Measurements from ENCODE around the gene NISCH.

NISCH gene

DNA sequence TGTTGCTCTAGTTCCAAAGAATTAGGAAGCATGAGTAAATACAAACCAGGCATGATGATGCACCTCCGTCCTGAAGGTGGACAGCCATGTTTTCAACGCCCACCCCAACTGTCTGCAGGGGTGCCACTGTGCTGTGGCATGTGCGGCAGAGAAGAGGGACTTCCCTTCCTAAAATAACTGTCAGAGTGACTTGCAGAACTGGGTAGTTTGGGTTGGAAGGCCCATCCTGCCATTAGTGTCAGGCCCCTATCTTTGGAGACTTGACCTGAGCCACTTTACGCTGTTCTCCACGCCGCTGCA is 22.3 kb downstream of the NISCH start:
- Histone ChIP-seq H3K27ac (ENCODE audit: low read depth, low read length) (no peak overlapping the region), H3K27me3 (ENCODE audit: control insufficient read depth, insufficient read depth, low read length) (no peaks in the 10 kb centered on the region), H3K4me1 (ENCODE audit: control insufficient read depth, insufficient read depth, low read length) (no peaks in the 10 kb centered on the region), H3K9ac (ENCODE audit: low read depth, low read length) (no peak overlapping the region), H3K36me3 (ENCODE audit: control insufficient read depth, insufficient read depth, low read length) (peaks cover 94% of the 10 kb centered on the region), H3K4me3 (ENCODE audit: low read depth, low read length) (no peak overlapping the region), H3K9me3 (ENCODE audit: control insufficient read depth, insufficient read depth, low read length) (no peaks in the 10 kb centered on the region)

- Histone ChIP-seq H3K27me3 (ENCODE audit: control insufficient read depth, insufficient read depth, low read length) (no peaks in the 10 kb centered on the region), H3K4me3 (ENCODE audit: low read depth, low read length) (no peak overlapping the region), H3K9ac (ENCODE audit: low read depth, low read length) (no peak overlapping the region), H3K27ac (ENCODE audit: low read depth, low read length) (no peak overlapping the region), H3K9me3 (ENCODE audit: control insufficient read depth, insufficient read depth, low read length) (no peaks in the 10 kb centered on the region), H3K36me3 (ENCODE audit: control insufficient read depth, insufficient read depth, low read length) (peaks cover 92% of the 10 kb centered on the region), H3K4me1 (ENCODE audit: control insufficient read depth, insufficient read depth, low read length) (no peaks in the 10 kb centered on the region)
Measured at GRCh38 chr3:52479037-52479876, 23.9 kb downstream of the NISCH start.

GRCh38 chr3:52479877-52480575 is 24.6 kb downstream of the NISCH start:
- no peak overlapping the region for H3K27ac ChIP-seq (ENCODE audit: low read depth, low read length)
- no peak overlapping the region for H3K9ac ChIP-seq (ENCODE audit: low read depth, low read length)
- peaks cover 91% of the 10 kb centered on the region for H3K36me3 ChIP-seq (ENCODE audit: control insufficient read depth, insufficient read depth, low read length)

DNA sequence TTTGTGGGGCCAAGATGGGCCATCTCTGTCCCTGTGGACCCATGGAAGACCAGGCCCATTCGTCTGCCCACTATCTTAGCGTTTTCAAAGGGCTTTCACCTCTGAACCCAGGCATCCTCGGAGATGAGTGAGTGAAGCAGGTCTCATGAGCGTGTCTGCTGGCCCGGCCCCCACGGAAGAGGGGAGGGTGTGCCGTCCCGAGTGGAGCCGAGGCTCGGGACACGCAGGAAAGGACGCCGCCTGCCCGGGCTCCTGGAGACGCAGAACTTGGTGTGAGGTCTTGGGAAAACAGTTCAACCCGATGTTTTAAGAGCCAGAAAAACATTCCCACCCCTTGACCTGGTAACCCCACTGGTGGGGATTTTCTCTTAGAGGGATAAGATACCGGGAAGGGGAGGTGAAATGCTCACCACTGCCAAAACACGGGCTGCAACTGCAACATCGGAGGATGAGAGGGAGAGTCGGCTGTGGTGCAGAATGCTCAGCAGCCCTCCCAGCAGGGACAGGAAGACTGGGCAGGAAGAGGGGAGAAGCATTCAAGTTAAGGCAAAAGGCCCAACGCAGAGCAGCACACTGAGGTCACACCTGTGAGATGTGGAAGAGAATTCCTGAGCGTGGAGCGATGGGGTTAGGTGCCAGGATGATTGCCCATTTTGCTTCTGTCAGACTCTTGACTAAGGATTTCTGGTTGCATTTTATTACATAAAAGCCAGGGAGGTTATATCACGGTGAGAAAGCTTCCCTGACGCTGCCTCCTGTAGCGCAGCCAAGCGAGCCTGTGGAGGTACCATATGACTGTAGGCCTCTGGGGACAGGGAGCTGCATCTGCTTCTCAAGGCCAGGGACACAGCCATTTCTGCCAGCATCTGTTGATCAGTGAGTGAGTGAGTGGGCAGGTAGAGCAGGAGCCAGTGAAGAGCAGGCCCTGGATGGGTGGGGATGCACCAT is 25.6 kb downstream of the NISCH start:
- Histone ChIP-seq H3K9ac (ENCODE audit: low read depth, low read length) (no peak overlapping the region), H3K27me3 (ENCODE audit: control insufficient read depth, insufficient read depth, low read length) (no peaks in the 10 kb centered on the region), H3K4me1 (ENCODE audit: control insufficient read depth, insufficient read depth, low read length) (no peaks in the 10 kb centered on the region), H3K9me3 (ENCODE audit: control insufficient read depth, insufficient read depth, low read length) (no peaks in the 10 kb centered on the region), H3K4me3 (ENCODE audit: low read depth, low read length) (no peak overlapping the region), H3K36me3 (ENCODE audit: control insufficient read depth, insufficient read depth, low read length) (peaks cover 91% of the 10 kb centered on the region), H3K27ac (ENCODE audit: low read depth, low read length) (no peak overlapping the region)

More at GRCh38 chr3:52479877-52480575, 24.6 kb downstream of the NISCH start:
- Histone ChIP-seq H3K4me1 (ENCODE audit: control insufficient read depth, insufficient read depth, low read length) (no peaks in the 10 kb centered on the region), H3K27me3 (ENCODE audit: control insufficient read depth, insufficient read depth, low read length) (no peaks in the 10 kb centered on the region), H3K4me3 (ENCODE audit: low read depth, low read length) (no peak overlapping the region), H3K9me3 (ENCODE audit: control insufficient read depth, insufficient read depth, low read length) (no peaks in the 10 kb centered on the region)

DNA sequence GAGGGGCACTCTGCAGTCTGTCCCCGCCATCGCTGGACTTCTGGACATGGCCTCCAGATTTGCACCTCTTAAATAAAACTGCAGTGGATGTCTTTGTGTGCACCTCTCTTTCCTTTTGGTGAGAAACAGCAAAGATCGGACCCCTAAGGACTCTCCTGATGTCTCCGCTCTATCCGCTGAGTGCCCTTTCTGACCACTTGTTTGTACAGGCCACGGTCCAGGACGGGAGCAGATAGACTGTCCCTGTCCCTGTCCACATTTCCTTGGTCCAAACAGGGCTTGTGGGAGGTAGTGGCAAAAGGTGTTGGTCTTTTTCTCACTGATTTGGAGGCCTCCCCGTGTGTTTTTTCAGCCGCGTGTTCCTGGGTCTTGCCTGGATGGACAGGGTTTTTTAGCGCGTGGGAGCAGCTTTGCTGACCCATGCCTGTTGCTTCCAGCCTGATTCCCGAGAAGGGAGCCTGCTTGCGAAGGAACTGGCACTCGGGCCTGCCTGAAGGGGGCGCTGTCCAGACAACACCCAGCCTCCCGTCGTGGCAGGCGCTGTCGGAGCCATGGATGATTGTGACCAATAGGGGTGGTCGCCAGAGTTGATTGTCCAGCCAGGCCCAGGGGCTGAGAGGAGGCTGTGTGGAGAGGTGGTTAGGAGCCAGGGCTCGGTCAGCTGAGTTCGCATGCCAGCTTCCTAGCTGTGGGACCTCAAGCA is 26.6 kb downstream of the NISCH start:
- H3K36me3 ChIP-seq (ENCODE audit: control insufficient read depth, insufficient read depth, low read length): peaks cover 91% of the 10 kb centered on the region

GRCh38 chr3:52483081-52483480 is 27.7 kb downstream of the NISCH start:
- H3K9ac ChIP-seq (ENCODE audit: low read depth, low read length): no peak overlapping the region
- peaks cover 91% of the 10 kb centered on the region for H3K36me3 ChIP-seq (ENCODE audit: control insufficient read depth, insufficient read depth, low read length)
- no peak overlapping the region for H3K4me3 ChIP-seq (ENCODE audit: low read depth, low read length)

More for the DNA sequence above, 26.6 kb downstream of the NISCH start:
- no peak overlapping the region for H3K9ac ChIP-seq (ENCODE audit: low read depth, low read length)
- no peak overlapping the region for H3K4me3 ChIP-seq (ENCODE audit: low read depth, low read length)
- H3K27me3 ChIP-seq (ENCODE audit: control insufficient read depth, insufficient read depth, low read length): no peaks in the 10 kb centered on the region
- no peaks in the 10 kb centered on the region for H3K4me1 ChIP-seq (ENCODE audit: control insufficient read depth, insufficient read depth, low read length)
- H3K9me3 ChIP-seq (ENCODE audit: control insufficient read depth, insufficient read depth, low read length): no peaks in the 10 kb centered on the region
- no peak overlapping the region for H3K27ac ChIP-seq (ENCODE audit: low read depth, low read length)

GRCh38 chr3:52483577-52484381 is 28.4 kb downstream of the NISCH start:
- Histone ChIP-seq H3K27me3 (ENCODE audit: control insufficient read depth, insufficient read depth, low read length) (no peaks in the 10 kb centered on the region), H3K27ac (ENCODE audit: low read depth, low read length) (no peak overlapping the region), H3K9me3 (ENCODE audit: control insufficient read depth, insufficient read depth, low read length) (no peaks in the 10 kb centered on the region), H3K4me1 (ENCODE audit: control insufficient read depth, insufficient read depth, low read length) (no peaks in the 10 kb centered on the region), H3K36me3 (ENCODE audit: control insufficient read depth, insufficient read depth, low read length) (peaks cover 89% of the 10 kb centered on the region), H3K9ac (ENCODE audit: low read depth, low read length) (no peak overlapping the region), H3K4me3 (ENCODE audit: low read depth, low read length) (no peak overlapping the region)

More at GRCh38 chr3:52483081-52483480, 27.7 kb downstream of the NISCH start:
- no peak overlapping the region for H3K27ac ChIP-seq (ENCODE audit: low read depth, low read length)
- no peaks in the 10 kb centered on the region for H3K9me3 ChIP-seq (ENCODE audit: control insufficient read depth, insufficient read depth, low read length)
- no peaks in the 10 kb centered on the region for H3K27me3 ChIP-seq (ENCODE audit: control insufficient read depth, insufficient read depth, low read length)
- no peaks in the 10 kb centered on the region for H3K4me1 ChIP-seq (ENCODE audit: control insufficient read depth, insufficient read depth, low read length)

DNA sequence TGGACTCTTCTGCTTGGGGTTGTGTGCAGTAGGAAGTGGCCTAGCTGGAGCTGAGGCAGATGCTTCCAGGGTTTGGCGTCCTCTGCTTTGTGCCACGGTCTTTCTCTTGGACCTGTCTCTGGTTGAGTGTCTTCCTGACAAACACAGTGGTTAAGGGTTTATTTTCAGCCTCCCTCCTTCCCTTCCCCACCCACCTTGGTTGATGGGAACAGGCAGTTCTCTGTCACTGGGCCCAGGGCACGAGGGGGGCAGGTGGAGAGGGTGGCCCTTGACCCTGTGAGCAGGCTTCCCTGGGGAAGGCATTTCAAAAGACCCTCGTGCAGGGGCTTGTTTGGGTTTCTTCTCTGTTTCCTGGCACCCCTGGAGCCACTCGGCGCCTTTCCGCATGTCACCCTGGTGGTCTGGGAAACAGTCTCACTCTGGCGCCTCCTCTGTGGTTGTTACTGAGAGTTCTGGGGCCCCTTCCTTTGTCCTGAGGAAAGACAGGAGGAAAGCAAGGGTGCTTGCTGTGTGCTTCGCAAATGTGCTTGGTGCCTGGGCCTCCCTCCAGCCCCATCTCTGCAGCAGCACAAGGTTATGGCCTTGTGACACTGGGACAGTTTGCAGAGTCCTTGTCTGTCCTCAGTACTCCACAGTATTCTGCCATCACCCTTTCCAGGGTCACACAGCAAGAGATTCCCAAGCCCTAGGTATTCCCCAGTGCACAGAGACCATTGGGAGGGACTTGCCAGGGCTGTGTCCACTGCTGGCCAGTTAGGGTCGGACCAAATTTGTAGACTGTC is 29.5 kb downstream of the NISCH start:
- Histone ChIP-seq H3K27ac (ENCODE audit: low read depth, low read length) (no peak overlapping the region), H3K27me3 (ENCODE audit: control insufficient read depth, insufficient read depth, low read length) (no peaks in the 10 kb centered on the region), H3K4me1 (ENCODE audit: control insufficient read depth, insufficient read depth, low read length) (no peaks in the 10 kb centered on the region), H3K9ac (ENCODE audit: low read depth, low read length) (no peak overlapping the region), H3K4me3 (ENCODE audit: low read depth, low read length) (no peak overlapping the region), H3K36me3 (ENCODE audit: control insufficient read depth, insufficient read depth, low read length) (peaks cover 89% of the 10 kb centered on the region), H3K9me3 (ENCODE audit: control insufficient read depth, insufficient read depth, low read length) (no peaks in the 10 kb centered on the region)

DNA sequence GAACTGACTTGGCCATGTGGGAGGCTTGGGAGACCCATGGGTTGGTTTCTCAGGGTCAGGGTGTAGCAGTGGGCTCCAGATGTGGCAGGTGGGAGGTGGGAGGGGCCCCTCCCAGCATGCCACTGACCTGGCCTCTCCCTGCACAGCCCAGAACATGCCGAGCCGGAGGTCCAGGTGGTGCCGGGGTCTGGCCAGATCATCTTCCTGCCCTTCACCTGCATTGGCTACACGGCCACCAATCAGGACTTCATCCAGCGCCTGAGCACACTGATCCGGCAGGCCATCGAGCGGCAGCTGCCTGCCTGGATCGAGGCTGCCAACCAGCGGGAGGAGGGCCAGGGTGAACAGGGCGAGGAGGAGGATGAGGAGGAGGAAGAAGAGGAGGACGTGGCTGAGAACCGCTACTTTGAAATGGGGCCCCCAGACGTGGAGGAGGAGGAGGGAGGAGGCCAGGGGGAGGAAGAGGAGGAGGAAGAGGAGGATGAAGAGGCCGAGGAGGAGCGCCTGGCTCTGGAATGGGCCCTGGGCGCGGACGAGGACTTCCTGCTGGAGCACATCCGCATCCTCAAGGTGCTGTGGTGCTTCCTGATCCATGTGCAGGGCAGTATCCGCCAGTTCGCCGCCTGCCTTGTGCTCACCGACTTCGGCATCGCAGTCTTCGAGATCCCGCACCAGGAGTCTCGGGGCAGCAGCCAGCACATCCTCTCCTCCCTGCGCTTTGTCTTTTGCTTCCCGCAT is 31.8 kb downstream of the NISCH start:
- Histone ChIP-seq H3K27ac (ENCODE audit: low read depth, low read length) (no peak overlapping the region), H3K27me3 (ENCODE audit: control insufficient read depth, insufficient read depth, low read length) (no peaks in the 10 kb centered on the region), H3K9ac (ENCODE audit: low read depth, low read length) (no peak overlapping the region), H3K4me1 (ENCODE audit: control insufficient read depth, insufficient read depth, low read length) (no peaks in the 10 kb centered on the region), H3K36me3 (ENCODE audit: control insufficient read depth, insufficient read depth, low read length) (peaks cover 91% of the 10 kb centered on the region), H3K9me3 (ENCODE audit: control insufficient read depth, insufficient read depth, low read length) (no peaks in the 10 kb centered on the region), H3K4me3 (ENCODE audit: low read depth, low read length) (no peak overlapping the region)

All from HUES48 (cell line).